HL-60 (cell line): Measurements from ENCODE around the gene GAA.

Experiments used
- DNase-seq, 2 experiments: peaks; one replicate each; pipeline ENCODE4 v3.0.0-alpha.2; 2010 to 2020; ENCODE audit warnings: low read depth in 1 of 2, low spot score in 1 of 2
- H3K27ac ChIP-seq: fragments of 250-450 bp; sonication (Bioruptor Pico); replicated peaks from 2 replicates; pipeline ENCODE4 v1.5.1; 2020; ENCODE audit warnings: mild to moderate bottlenecking, moderate library complexity
- H3K27me3 ChIP-seq: fragments of 250-450 bp; sonication (Bioruptor Pico); 2 replicates; pipeline ENCODE4 v1.5.1; 2021; ENCODE audit warnings: mild to moderate bottlenecking, moderate library complexity; ENCODE audit not compliant: insufficient read depth, poor library complexity, severe bottlenecking
- H3K4me3 ChIP-seq: replicated peaks from 2 replicates; pipeline ENCODE4 v1.5.1; 2011; ENCODE audit warnings: mild to moderate bottlenecking, control low read depth, low read length; ENCODE audit not compliant: insufficient read depth
- GABPA ChIP-seq: IDR thresholded peaks from 2 replicates; pipeline ENCODE4 v1.6.1; 2012; ENCODE audit warnings: low read depth
- POLR2AphosphoS5 ChIP-seq: IDR thresholded peaks from 2 replicates; pipeline ENCODE4 v1.6.1; 2012; ENCODE audit warnings: low read depth
- SPI1 ChIP-seq: IDR thresholded peaks from 2 replicates; pipeline ENCODE4 v1.6.1; 2012; ENCODE audit warnings: low read depth, mild to moderate bottlenecking, borderline replicate concordance
- TF ChIP-seq, protein P1 (sequence below): IDR thresholded peaks from one replicate; pipeline ENCODE4 v1.5.1; 2011; ENCODE audit warnings: low read length, control low read depth, inconsistent platforms; ENCODE audit not compliant: insufficient read depth
- TF ChIP-seq, protein P2 (sequence below): IDR thresholded peaks from 2 replicates; pipeline ENCODE4 v1.6.1; 2012; ENCODE audit warnings: low read depth; ENCODE audit not compliant: insufficient replicate concordance

Gene GAA

DNA sequence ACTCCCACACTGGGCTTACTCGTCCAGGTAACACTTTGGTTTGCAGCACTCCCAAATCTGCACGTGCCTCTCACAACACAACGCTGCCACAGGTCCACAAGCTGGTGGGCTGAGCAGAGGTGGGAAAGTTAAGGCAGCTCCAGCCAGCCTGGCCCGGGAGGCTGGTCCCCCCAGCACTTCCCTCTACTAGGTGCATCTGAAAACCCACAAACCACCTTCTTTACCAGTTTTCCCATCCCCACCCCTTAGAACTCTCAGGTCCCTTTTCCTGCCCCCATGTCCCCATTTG, 1.4 kb upstream of the GAA start:
- H3K27me3 ChIP-seq: no peaks in the 10 kb centered on the region
- DNase-seq: no peak
- no peak overlapping the region for H3K27ac ChIP-seq
- no peak overlapping the region for H3K4me3 ChIP-seq
- TF ChIP-seq, protein P1, sequence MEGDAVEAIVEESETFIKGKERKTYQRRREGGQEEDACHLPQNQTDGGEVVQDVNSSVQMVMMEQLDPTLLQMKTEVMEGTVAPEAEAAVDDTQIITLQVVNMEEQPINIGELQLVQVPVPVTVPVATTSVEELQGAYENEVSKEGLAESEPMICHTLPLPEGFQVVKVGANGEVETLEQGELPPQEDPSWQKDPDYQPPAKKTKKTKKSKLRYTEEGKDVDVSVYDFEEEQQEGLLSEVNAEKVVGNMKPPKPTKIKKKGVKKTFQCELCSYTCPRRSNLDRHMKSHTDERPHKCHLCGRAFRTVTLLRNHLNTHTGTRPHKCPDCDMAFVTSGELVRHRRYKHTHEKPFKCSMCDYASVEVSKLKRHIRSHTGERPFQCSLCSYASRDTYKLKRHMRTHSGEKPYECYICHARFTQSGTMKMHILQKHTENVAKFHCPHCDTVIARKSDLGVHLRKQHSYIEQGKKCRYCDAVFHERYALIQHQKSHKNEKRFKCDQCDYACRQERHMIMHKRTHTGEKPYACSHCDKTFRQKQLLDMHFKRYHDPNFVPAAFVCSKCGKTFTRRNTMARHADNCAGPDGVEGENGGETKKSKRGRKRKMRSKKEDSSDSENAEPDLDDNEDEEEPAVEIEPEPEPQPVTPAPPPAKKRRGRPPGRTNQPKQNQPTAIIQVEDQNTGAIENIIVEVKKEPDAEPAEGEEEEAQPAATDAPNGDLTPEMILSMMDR: no peak
- TF ChIP-seq, protein P2, sequence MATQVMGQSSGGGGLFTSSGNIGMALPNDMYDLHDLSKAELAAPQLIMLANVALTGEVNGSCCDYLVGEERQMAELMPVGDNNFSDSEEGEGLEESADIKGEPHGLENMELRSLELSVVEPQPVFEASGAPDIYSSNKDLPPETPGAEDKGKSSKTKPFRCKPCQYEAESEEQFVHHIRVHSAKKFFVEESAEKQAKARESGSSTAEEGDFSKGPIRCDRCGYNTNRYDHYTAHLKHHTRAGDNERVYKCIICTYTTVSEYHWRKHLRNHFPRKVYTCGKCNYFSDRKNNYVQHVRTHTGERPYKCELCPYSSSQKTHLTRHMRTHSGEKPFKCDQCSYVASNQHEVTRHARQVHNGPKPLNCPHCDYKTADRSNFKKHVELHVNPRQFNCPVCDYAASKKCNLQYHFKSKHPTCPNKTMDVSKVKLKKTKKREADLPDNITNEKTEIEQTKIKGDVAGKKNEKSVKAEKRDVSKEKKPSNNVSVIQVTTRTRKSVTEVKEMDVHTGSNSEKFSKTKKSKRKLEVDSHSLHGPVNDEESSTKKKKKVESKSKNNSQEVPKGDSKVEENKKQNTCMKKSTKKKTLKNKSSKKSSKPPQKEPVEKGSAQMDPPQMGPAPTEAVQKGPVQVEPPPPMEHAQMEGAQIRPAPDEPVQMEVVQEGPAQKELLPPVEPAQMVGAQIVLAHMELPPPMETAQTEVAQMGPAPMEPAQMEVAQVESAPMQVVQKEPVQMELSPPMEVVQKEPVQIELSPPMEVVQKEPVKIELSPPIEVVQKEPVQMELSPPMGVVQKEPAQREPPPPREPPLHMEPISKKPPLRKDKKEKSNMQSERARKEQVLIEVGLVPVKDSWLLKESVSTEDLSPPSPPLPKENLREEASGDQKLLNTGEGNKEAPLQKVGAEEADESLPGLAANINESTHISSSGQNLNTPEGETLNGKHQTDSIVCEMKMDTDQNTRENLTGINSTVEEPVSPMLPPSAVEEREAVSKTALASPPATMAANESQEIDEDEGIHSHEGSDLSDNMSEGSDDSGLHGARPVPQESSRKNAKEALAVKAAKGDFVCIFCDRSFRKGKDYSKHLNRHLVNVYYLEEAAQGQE: no peak
- TF ChIP-seq GABPA (no peak), SPI1 (no peak)

DNA sequence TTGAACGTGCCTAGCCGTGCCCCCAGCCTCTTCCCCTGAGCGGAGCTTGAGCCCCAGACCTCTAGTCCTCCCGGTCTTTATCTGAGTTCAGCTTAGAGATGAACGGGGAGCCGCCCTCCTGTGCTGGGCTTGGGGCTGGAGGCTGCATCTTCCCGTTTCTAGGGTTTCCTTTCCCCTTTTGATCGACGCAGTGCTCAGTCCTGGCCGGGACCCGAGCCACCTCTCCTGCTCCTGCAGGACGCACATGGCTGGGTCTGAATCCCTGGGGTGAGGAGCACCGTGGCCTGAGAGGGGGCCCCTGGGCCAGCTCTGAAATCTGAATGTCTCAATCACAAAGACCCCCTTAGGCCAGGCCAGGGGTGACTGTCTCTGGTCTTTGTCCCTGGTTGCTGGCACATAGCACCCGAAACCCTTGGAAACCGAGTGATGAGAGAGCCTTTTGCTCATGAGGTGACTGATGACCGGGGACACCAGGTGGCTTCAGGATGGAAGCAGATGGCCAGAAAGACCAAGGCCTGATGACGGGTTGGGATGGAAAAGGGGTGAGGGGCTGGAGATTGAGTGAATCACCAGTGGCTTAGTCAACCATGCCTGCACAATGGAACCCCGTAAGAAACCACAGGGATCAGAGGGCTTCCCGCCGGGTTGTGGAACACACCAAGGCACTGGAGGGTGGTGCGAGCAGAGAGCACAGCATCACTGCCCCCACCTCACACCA, 724 bp downstream of the GAA start:
- DNase-seq: peak in 1 of 2 experiments; percentile 42

DNA sequence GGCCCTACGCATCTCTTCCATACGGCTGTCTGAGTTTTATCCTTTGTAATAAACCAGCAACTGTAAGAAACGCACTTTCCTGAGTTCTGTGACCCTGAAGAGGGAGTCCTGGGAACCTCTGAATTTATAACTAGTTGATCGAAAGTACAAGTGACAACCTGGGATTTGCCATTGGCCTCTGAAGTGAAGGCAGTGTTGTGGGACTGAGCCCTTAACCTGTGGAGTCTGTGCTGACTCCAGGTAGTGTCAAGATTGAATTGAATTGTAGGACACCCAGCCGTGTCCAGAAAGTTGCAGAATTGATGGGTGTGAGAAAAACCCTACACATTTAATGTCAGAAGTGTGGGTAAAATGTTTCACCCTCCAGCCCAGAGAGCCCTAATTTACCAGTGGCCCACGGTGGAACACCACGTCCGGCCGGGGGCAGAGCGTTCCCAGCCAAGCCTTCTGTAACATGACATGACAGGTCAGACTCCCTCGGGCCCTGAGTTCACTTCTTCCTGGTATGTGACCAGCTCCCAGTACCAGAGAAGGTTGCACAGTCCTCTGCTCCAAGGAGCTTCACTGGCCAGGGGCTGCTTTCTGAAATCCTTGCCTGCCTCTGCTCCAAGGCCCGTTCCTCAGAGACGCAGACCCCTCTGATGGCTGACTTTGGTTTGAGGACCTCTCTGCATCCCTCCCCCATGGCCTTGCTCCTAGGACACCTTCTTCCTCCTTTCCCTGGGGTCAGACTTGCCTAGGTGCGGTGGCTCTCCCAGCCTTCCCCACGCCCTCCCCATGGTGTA, 1.5 kb downstream of the GAA start:
- TF ChIP-seq GABPA (no peak), POLR2AphosphoS5 (no peak), SPI1 (no peak)
- TF ChIP-seq, protein P1: no peak
- TF ChIP-seq, protein P2: no peak
- peaks cover 13% of the 10 kb centered on the region for H3K27me3 ChIP-seq
- no peak overlapping the region for H3K4me3 ChIP-seq
- DNase-seq: no peak
- H3K27ac ChIP-seq: no peak overlapping the region

More for the DNA sequence above, 724 bp downstream of the GAA start:
- Histone ChIP-seq H3K27me3 (peaks cover 13% of the 10 kb centered on the region), H3K4me3 (peak overlapping the region; percentile 92), H3K27ac (peak overlapping the region; percentile 52)
- TF ChIP-seq, protein P1: no peak
- TF ChIP-seq POLR2AphosphoS5: no peak
- no peak for TF ChIP-seq GABPA
- TF ChIP-seq, protein P2: no peak
- TF ChIP-seq SPI1: no peak
